GM19455 (cell line): ENCODE results near the gene ZBTB2.
"Not testable (repeated sequence)": the region's sequence is repeated elsewhere in the genome, so short reads cannot be mapped to it uniquely, and the experiment has no call there.

Experiments
- ATAC-seq: cut with Tn5 transposase; IDR thresholded peaks from one replicate; pipeline ENCODE4 v1.9.1; 2021; ENCODE audit not compliant: unreplicated experiment

The ZBTB2 gene

DNA sequence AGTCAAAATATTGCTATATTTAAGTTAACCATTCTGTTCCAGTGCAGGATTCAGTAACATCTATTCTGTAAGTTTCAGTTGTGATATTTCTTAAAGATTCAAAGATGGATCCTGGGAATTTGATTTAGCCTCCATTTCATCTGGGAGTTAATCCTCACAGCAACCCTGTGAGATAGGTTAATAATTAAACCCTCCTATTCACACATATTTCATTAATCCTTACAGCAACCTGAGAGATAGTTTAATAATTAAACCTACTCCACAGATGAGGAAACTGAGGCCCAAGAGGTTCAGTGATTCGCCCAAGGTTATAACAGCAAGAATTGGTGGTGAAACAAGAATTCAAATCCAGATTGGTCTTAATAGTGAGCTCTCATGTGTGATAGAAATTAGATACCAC is 10.9 kb upstream of the ZBTB2 start:
- no peak for ATAC-seq

DNA sequence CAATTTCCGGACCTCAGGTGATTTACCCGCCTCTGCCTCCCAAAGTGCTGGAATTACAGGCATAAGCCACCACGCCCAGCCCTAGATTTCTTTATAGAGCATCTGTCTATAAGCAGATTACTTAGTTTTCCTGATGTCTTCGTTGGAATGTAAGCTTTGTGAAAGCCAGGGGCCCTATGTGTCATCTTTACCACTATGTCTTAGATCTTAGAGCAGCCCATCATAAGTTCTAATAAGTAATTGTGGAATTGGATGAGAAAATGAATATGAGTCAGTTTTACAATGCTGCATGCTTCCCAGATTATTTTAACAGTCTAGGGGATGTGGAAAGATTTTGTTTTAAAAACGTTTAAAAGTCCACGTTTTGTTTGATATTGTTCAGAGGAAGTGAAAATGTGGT is 9.1 kb upstream of the ZBTB2 start:
- ATAC-seq = no peak

DNA sequence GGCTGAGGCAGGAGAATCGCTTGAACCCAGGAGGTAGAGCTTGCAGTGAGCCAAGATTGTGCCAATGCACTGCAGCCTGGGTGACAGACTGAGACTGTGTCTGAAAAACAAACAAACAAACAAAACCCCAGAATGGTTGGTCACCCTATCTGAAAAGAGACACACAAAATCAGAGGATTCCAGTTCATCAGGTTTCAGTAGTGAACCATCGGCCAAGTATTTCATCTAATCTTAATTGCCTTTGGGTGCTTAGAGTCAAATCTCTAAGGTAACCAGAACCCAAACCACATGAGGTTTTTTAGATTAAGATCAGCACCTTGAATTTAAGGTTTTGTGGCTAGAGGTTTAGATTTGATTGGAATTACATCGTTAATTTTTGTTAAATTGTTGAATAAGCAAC is 8.3 kb upstream of the ZBTB2 start:
- no peak for ATAC-seq

DNA sequence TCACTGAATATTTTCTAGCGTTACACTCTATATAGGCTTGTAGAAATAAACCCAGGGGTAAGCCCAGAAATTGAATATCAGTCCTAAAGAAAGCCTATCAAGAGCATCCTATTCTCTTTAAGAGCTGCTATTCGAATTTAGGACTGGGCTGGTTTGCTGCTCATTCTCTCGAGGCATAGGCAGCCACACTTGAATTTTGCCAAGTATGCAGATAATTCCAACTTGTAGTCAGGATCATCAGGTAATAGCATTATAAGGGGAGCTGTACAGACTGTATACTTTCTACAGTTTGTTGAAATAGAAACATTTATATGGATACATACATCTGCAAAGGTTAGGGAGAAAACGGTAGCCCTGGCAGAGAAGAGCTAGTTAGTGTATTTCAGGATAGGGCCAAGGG is 2.1 kb upstream of the ZBTB2 start:
- no peak for ATAC-seq

DNA sequence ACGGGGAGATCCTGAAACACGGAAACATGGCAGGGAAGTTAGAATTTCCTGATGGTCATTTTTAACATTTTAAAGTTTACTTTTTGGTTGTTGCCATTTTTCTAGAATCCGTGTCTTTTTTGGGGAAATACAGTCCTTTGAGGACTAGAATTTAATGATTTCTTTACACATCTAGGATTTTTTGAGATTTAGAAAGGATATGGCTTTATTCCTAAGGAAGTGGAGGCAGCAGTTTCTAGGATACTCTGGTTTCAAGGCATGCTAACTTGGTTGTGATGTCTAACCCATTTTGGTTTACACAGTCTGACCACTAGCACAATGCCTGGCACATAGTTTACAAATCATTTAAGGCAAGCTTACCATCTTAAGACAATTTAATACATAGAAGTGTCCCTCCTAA is 1.1 kb upstream of the ZBTB2 start:
- ATAC-seq = no peak

DNA sequence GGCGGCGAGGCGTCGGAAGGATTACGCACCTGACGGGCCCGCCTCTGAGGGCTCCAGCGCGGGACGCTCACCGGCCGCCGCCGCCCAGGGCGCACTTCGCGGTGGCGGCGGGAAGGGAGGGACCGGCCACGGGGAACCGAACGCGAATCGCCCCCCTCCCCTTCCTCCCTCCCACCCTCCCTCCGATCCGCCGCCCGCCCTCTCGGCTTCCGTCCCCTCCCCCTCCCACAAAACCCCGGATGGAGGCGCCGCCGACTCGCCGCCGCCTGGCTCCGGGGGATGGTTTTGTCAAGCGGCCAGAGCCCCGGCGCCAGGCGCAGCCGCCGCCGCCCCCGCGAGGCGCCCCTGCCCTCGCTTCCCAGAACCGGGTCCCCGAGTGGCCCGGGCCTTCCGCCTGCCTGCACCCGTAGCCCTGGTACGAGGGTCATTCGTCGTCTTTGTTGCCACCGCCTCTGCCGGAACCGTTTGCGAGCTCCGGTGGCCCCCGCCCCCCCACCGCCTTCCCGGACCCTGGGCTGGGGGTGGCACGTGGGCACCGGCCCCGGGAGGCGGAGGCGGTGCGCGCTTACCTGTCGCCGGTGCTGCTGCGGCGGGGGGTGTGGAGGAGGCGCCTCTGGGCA is 398 bp downstream of the ZBTB2 start:
- peak; percentile 19 for ATAC-seq

DNA sequence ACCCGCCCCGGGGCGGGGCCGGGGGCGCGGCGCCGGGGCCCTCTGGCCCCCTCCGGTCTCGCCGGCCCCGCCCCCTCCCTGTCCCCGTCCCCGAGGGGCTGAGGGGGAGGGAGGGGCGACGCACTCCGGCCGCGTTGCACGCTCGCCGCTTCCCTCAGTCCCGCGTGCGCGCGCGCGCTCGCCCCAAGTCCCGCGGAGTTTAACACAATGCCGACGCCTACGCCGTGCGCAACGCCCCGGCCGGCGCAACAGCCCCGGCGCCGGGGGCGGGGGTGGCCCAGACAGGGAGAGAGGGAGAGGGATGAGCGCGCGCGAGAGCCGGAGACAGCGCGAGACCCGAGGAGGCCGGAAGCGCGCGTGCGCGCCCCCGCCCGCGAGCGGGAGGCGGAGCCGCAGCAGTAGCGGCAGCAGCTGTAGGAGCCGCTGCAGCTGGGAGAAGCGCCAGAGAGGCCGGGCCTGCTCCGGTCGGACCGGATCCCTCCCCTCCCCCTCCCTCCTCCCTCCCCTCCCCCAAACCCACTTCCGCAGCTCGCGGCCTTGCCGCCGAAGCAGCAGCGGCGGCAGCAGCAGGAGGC is 996 bp downstream of the ZBTB2 start:
- peak; percentile 79 for ATAC-seq

DNA sequence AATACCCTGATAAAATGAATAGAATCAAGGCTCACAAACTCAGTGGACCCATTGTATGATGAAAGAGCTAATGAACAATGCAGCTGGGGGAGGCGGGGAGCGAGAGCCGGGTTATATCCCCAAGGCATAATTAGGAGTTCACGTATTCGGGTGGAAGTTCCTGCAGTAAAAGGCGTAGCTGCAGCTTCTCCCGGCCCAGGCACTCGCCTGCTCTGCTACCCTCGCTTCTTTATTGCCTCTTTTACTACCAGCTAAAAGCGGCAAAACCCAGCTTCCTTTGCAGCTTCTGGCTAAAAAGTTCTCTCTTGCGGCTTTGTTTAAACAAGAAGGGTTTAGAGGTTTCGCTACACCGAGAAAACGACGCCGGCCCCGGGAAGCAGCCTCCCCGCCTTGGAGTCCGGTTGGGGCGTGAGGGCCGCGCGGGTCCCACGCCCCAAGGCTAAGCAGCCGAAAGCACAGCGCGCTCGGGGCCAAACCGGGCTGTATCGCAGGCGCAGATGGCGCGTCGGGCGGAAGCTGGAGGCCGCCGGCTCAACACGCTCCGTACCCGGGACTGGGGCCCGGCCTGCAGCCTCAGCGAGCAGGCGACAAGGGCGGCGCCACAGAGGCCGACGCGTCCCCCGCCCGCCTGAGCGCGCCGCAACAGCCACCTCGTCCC is 1.6 kb downstream of the ZBTB2 start:
- peak; percentile 61 for ATAC-seq

DNA sequence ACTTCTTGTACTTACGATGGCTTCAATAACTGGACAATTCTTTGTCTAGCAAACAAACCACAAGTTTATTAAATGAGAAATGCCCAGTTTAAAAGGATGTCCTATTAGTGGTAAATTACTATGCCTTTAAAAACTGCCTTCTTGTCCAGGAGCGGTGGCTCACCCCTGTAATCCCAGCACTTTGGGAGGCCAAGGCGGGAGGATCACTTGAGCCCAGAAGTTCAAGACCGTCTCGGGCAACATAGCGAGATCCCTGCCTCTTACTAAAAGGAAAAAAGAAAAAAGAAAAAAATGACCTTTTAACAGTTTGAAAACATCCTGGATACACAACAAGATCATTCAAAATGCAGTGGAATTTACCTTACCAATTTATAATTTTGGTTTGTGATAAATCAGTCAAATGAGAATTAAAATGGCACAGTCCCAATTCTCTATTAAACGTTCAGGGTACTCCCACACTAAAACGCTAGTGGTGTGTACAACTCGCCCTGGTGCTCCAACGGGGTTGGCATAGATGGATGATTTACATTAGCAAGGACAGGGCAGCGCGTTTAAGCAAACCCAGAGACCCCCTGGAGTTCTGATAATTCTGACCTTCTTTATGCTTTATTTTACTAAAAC is 2.3 kb downstream of the ZBTB2 start:
- no peak for ATAC-seq

DNA sequence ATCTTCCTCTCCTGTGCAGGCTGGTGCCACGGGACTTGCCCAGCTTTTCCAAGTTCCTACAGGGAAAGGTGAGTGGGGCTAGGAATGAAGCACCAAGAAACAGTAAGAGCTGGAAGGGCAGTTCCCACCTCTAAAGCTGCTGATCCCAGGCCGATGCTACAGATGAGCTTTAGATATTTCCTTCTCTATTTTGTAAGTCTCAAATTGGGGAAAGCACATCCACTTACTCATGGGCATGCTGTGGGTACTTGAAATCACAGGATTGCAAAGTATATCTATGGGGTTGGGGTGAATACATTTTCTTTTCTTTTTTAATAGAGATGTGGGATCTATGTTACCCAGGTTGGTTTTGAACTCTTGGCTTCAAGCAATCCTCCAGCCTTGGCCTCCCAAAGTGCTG is 3.1 kb downstream of the ZBTB2 start:
- ATAC-seq = no peak

DNA sequence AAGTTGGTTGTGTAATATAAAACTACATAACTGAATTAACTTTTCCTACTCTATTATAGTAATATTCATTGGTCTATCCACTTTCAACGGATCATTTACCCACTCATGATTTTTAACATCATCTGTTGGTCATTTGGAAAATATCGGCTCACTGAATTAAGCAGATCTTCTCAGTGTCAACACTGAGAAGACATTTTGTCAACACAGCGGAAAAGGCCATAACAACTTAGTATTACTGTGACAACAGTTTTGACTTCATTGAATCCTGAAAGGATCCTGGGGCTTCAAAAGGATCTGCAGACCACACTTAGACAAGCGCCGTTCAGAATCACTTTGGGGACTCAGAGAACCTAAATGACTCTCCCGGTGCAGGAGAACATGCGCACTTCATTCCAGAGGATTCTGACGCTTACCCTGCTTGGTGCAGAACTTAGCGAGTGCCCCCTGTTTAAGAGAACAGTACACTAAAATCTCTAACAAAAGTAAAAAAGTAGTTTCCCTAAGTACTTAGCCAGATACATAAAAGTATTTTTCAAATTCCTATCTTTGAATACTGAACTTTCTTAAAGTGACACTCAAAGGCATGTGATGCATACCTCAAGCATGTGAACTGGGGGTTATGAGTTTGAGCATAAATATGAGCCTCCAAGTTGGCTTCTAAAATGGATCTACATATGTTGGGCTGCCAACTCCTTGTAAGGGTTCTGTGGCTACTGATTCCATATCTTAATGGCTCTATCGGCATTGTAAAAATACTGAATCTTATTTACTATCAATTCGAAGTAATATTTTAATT is 4.0 kb downstream of the ZBTB2 start:
- no peak for ATAC-seq

DNA sequence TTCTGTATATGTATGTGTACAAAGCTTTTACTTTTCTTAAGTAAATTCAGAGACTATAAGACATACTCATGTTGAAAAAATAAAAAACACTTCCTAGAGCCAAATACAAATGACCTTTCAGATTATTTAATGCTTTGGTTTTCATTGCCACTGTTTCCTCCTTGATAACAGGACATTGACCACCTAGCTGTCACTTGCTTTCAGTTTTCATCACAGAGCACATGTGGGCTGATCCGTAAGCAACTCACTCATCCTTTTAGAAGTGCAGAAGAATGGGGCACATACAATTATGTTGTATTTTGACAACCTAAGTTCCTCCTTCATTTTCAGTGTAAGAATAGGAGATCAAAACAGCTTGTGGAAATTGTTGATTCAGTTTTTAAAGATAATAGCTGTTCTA is 6.2 kb downstream of the ZBTB2 start:
- no peak for ATAC-seq

DNA sequence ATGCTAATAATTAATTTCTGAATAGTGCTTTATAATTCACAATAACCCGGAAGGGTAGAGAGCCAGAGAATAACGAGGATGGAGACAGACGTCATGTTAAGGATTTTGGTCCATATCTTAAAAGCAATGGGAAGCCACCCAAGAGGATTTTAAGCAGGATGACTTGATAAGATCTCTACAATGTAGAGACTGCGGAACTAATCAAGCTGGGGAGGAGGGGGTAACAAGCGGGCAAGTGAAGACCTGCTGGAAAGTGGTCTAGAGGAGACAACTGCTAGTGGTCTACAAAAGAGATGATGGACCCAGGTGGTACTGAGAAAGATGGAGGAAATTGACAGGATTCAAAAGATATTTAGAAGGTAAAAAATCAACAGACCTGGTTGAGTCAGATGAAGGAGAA is 7.2 kb downstream of the ZBTB2 start:
- no peak for ATAC-seq

DNA sequence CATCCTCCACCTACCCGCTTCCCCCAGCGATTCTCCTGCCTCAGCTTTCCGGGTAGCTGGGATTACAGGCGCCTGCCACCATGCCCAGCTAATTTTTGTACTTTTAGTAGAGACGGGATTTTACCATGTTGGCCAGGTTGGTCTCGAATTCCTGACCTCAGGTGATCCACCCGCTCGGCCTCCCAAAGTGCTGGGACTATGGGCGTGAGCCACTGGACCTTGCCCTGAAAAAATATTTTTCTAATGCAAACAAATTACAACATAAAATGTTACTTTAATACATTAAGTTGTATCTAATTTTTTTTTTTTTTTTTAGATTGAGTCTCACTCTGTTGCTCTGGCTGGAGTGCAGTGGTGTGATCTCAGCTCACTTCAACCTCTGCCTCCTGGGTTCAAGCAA is 8.7 kb downstream of the ZBTB2 start:
- ATAC-seq = not testable (repeated sequence)

DNA sequence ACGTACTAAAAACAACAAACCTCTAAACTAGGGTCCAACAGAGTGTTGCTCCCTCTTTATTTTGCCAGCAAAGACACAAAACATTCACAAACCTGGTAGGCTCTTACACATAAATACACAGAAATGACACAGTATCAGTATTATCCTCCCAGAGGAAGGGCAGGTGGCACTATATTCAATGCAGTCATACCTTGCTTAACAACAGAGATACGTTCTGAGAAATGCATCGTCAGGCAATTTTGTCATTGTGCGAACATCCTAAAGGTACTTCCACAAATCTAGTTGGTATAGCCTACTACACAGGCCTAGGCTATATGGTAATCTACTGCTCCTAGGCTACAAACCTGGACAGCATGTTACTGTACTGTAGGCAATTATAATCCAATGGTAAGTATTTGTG is 9.6 kb downstream of the ZBTB2 start:
- no peak for ATAC-seq

DNA sequence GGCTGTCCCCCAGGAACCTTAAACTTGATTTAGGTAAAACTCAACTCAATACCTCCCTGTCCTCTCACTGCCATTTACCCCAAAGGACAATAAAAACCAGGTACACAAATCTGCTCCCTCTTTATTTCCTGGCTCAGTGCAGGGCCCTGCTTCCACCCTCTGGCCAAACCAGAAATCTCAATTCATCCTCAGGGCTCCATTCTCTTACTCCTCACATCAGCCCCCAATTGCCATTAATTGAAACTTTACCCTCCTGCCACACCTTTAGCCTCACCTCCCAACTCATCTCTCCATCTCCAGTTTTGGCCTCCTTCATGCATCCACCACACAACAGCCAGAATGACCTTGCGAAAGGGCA is 10.5 kb downstream of the ZBTB2 start:
- no peak for ATAC-seq

DNA sequence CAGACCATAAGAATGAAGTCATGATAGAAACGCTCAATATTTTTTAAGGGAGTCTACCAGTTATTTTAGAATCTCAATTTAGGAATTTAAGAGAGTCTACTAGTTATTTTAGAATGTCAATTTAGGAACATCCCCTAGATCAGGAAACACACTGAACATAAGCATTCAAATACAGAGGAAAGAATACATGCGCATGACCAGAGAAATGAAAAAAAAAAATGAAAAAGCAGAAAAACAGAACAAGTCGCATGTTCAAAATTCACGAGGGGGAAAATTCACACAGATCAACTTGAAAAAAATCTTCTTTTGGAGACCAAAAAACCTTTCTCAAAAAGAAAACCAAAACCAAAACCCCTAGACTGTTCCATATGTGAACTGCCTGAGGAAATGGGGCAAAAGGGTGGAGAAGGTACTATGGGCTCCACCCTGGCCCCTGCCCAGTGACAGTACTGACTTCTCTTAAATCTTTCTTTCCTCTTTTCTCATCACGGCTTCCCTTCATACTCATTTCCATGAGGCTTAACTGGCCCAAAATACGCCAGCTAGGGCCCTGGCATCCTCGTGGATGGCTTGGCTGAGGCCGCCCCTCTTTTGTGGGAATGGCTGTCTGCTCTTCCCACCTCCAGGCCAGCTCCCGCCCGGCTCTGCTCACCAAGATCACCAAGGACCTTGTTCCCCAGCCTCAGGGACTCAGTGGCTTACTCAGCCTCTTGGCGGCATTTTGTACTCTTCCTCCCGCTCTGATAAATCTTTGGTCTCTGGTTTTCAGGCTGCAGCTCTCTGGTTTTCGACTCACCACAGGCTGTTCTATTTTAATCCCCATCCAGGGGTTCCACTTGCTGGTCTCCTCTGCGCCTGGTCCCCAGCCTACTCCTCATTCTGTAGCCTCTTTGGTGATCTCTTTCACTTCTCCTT is 11.2 kb downstream of the ZBTB2 start:
- peak; percentile 50 for ATAC-seq

DNA sequence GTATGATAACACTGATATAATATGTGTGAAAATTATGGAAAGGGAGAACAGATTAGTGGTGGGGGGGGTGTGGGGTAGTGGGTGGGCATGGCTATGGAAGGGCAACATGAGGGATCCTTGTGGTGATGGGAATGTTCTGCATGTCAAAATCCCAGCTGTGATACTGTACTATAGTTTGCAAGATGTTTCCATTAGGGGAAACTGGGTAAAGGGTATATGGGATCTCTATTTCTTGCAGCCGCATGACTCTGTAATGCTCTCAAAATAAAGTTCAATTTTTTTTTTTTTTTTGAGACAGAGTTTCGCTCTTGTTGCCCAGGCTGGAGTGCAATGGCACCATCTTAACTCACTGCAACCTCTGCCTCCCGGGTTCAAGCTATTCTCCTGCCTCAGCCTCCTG is 14.3 kb downstream of the ZBTB2 start:
- no peak for ATAC-seq

DNA sequence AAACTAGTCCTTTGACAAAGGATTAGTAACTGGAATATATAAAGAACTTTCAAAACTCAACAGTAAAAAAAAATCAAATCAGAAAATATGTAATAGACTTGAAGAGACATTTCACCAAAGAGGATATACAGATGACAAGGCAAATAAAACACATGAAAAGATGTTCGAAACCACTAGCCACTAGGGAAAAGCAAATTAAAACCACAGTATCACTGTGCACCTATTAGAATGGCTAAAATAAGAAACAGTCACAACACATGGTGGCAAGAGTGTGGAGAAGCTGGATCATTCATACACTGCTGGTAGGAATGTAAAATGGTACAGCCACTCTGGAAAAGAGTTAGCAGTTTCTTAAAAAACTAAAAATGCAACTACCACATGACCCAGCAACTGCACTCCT is 14.9 kb downstream of the ZBTB2 start:
- no peak for ATAC-seq

DNA sequence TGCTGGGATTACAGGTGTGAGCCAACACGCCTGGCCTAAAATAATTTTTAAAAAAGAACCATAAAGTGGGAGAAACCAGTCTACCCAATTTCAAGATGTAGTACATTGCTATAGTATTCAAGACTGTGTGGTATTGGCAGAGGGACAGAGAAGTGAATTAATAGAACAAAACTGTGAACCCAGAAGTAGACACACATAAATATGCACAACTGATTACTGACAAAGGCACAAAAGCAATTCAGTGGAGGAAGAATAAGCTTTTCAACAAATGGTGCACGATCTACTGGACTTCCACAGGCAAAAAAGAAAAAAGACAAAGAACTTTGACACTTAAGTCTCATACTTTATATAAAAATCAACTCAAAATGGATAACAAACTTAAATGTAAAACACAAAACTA is 15.5 kb downstream of the ZBTB2 start:
- ATAC-seq = no peak
